HCT116 (cell line): Measurements from ENCODE around the gene PRKN.

Experiments used
- ATF3 ChIP-seq: IDR thresholded peaks from 2 replicates; pipeline ENCODE4 v1.6.1; 2012
- CEBPB ChIP-seq: IDR thresholded peaks from 2 replicates; pipeline ENCODE4 v1.6.1; 2012; ENCODE audit warnings: low read depth
- CTCF ChIP-seq, 3 experiments: fragments of 200-600 bp in 1 of 3; sonication (generic) in 1 of 3; IDR thresholded peaks in 2 of 3; conservative IDR thresholded peaks in 1 of 3; 2 replicates each; pipeline ENCODE4 v1.5.1; 2012 to 2017; ENCODE audit warnings: low read depth in 2 of 3, low read length in 2 of 3, antibody characterized with exemption in 1 of 3, borderline replicate concordance in 1 of 3, control low read depth in 1 of 3, mild to moderate bottlenecking in 1 of 3, mixed read lengths in 1 of 3, mixed run types in 1 of 3, moderate library complexity in 1 of 3; ENCODE audit not compliant: insufficient read depth in 1 of 3
- ELF1 ChIP-seq: IDR thresholded peaks from 2 replicates; pipeline ENCODE4 v1.6.1; 2012; ENCODE audit warnings: low read depth, borderline replicate concordance
- EZH2phosphoT487 ChIP-seq: fragments of 200-600 bp; IDR thresholded peaks from 2 replicates; pipeline ENCODE4 v1.6.1; 2018; ENCODE audit warnings: antibody characterized with exemption, borderline replicate concordance
- FOSL1 ChIP-seq: IDR thresholded peaks from 2 replicates; pipeline ENCODE4 v1.6.1; 2012; ENCODE audit warnings: low read depth
- MAX ChIP-seq: IDR thresholded peaks from 2 replicates; pipeline ENCODE4 v1.6.1; 2012
- POLR2A ChIP-seq: IDR thresholded peaks from 2 replicates; pipeline ENCODE4 v1.7.0; 2011; ENCODE audit warnings: borderline replicate concordance; ENCODE audit not compliant: insufficient read depth, insufficient read length; ENCODE audit errors: extremely low read depth
- POLR2AphosphoS5 ChIP-seq: IDR thresholded peaks from 2 replicates; pipeline ENCODE4 v1.6.1; 2011; ENCODE audit warnings: mild to moderate bottlenecking, low read depth, low read length, moderate library complexity
- RAD21 ChIP-seq: IDR thresholded peaks from 2 replicates; pipeline ENCODE4 v1.6.1; 2012; ENCODE audit warnings: low read depth, mild to moderate bottlenecking

- no peak for TF ChIP-seq ELF1
- no peak for TF ChIP-seq CTCF (IDR thresholded peaks at IDR 0.05 in 2 of 3, conservative IDR thresholded peaks at IDR 0.05 in 1 of 3; ENCODE audit: borderline replicate concordance in 1 of 3, insufficient read depth in 1 of 3, low read depth in 2 of 3, low read length in 2 of 3)
- TF ChIP-seq CEBPB: no peak
- TF ChIP-seq POLR2AphosphoS5: no peak
- TF ChIP-seq MAX: no peak
- TF ChIP-seq FOSL1: no peak
- no peak for TF ChIP-seq POLR2A
- no peak for TF ChIP-seq EZH2phosphoT487
- TF ChIP-seq ATF3: no peak
- TF ChIP-seq RAD21: no peak
Measured at GRCh38 chr6:161696801-161697200, 1030.8 kb downstream of the PRKN start.
